AG04449 (cell line): Measurements from ENCODE around the gene BST2.
A peak's percentile ranks its signal among the peaks of the same experiment; 100 is the strongest.

Experiments
- CTCF ChIA-PET: fragments of 350-600 bp; formaldehyde crosslinking; extraction: SDS; loops from one replicate; lab custom pipeline; 2021; ENCODE audit warnings: antibody characterized with exemption; lab: Yijun Ruan, JAX
- POLR2A ChIA-PET: fragments of 400-600, 350-600 bp; formaldehyde crosslinking; extraction: SDS; loops from one replicate; lab custom pipeline; 2020; ENCODE audit warnings: antibody characterized with exemption, inconsistent platforms; lab: Yijun Ruan, JAX
- DNase-seq: peaks from one replicate; pipeline ENCODE4 v3.0.0-alpha.2; 2010; ENCODE audit warnings: low read depth, low spot score
- H3K4me3 ChIP-seq: 2 replicates; pipeline ENCODE4 v1.5.1; 2011; ENCODE audit warnings: low read depth, mild to moderate bottlenecking, control low read depth, low read length
- CTCF ChIP-seq: IDR thresholded peaks from one replicate; pipeline ENCODE4 v1.5.1; 2011; ENCODE audit warnings: mild to moderate bottlenecking, moderate library complexity, low read length, control low read depth, inconsistent platforms; ENCODE audit not compliant: insufficient read depth; ENCODE audit errors: missing control alignments

BST2 gene

GRCh38 chr19:17431417-17431816 lies 26.0 kb upstream of the BST2 start:
- no peak for TF ChIP-seq CTCF
- ChIA-PET POLR2A (no interaction called here), CTCF (no interaction called here)
- DNase-seq = no peak
- H3K4me3 ChIP-seq = no peak overlapping the region

- ChIA-PET CTCF (interaction anchor here (0.8 to 2.2 kb wide), 4 partner anchors 10 to 44 kb away, joined by 3 to 8 read pairs (median 4); partner anchors contain the start of gene MVB12A), POLR2A (no interaction called here)
- no peak for DNase-seq
- TF ChIP-seq CTCF = no peak
- no peak overlapping the region for H3K4me3 ChIP-seq
These were observed 24.2 kb upstream of the BST2 start for GRCh38 chr19:17429641-17430113.

- DNase-seq = no peak
- CTCF ChIA-PET = interaction anchor here (0.9 to 1.3 kb wide), 3 partner anchors 10 to 429 kb away, joined by 3 to 6 read pairs (median 4); no protein-coding TSS in a partner anchor
- POLR2A ChIA-PET = no interaction called here
- no peak overlapping the region for H3K4me3 ChIP-seq
- peak; percentile 61 for TF ChIP-seq CTCF
These were observed 19.4 kb upstream of the BST2 start for GRCh38 chr19:17424743-17425365.

- ChIA-PET CTCF (no interaction called here), POLR2A (no interaction called here)
- DNase-seq = no peak
- no peak overlapping the region for H3K4me3 ChIP-seq
- no peak for TF ChIP-seq CTCF
These were observed 18.2 kb upstream of the BST2 start for GRCh38 chr19:17423429-17424208.

DNA sequence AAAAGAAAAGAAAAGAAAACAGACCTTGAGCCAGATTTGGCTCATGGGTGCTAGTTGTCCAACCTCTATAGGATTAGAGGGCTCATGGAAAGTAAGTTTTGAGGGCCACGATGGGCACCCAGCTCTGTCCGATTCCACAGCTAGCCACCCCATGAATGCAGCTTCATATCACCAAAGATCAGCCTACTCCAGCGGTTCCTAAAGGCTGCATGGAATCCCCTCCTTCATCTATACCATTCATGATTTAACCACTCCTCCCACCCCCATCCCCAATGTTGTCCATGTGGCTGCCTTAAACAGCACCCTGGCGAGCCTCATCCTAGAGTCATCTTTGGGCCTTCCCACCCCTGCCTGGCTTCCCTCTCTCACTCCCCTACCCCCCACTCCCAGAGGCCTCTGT lies 16.5 kb upstream of the BST2 start:
- DNase-seq = no peak
- ChIA-PET POLR2A (no interaction called here), CTCF (interaction anchor here (1.3 to 1.5 kb wide), 2 partner anchors 10 to 32 kb away, joined by 3 to 7 read pairs; no protein-coding TSS in a partner anchor)
- TF ChIP-seq CTCF = no peak
- no peak overlapping the region for H3K4me3 ChIP-seq

GRCh38 chr19:17420475-17420924 lies 15.1 kb upstream of the BST2 start:
- TF ChIP-seq CTCF = peak; percentile 29
- ChIA-PET CTCF (interaction anchor here (1.3 kb wide), 1 partner anchor 31 kb away, joined by 7 read pairs; no protein-coding TSS in a partner anchor), POLR2A (no interaction called here)
- no peak for DNase-seq
- H3K4me3 ChIP-seq = peak overlapping the region; percentile 82
